ENCODE measurements around the gene FMN1.

The FMN1 gene

DNA sequence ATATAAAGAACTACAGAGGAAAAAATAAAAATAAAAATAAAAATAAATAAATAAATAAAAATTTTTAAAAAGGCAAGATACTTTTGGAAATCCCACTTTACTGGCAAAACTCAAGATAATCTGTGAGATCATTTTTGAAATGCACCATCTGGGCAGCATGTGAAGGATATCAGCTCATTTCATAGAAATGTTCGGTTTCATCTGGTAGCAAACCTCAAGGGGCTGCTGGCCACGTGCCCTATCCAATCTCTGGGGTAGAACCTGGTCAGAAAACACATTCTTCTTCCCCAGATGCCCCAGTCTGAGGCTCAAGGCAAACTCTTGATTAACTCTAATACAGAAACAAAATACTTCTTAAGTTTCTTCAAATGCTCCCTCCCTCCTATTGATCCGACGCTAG lies 166.0 kb downstream of the FMN1 start:
- Histone ChIP-seq H3K4me1 (ENCODE audit: control extremely low read depth in 1 of 4, control insufficient read depth in 4 of 4, insufficient read depth in 4 of 4, low read length in 3 of 4) (no peaks in the 10 kb centered on the region), H3K27me3 (replicated peaks in 2 of 5; ENCODE audit: control insufficient read depth in 4 of 5, insufficient read depth in 5 of 5, low read length in 4 of 5) (no peaks in the 10 kb centered on the region), H3K4me3 (ENCODE audit: control insufficient read depth in 1 of 7, extremely low read depth in 1 of 7, insufficient read depth in 4 of 7, low read depth in 2 of 7, low read length in 6 of 7) (no peak overlapping the region), H3K36me3 (ENCODE audit: control insufficient read depth in 4 of 4, insufficient read depth in 4 of 4, low read length in 3 of 4) (no peaks in the 10 kb centered on the region), H3K27ac (ENCODE audit: insufficient read depth in 1 of 2, low read depth in 1 of 2, low read length in 2 of 2, poor library complexity in 1 of 2, severe bottlenecking in 2 of 2) (no peak overlapping the region), H3K9me3 (ENCODE audit: control extremely low read depth in 1 of 5, control insufficient read depth in 4 of 5, insufficient read depth in 2 of 5, low read depth in 1 of 5, low read length in 4 of 5) (no peaks in the 10 kb centered on the region)
- POLR2A ChIA-PET, result no interaction called here
- no peak for DNase-seq
- WGBS (ENCODE audit: insufficient coverage), result 100% methylated on average over 2 of the region's 4 CpGs
- CTCF ChIA-PET, result no interaction called here

DNA sequence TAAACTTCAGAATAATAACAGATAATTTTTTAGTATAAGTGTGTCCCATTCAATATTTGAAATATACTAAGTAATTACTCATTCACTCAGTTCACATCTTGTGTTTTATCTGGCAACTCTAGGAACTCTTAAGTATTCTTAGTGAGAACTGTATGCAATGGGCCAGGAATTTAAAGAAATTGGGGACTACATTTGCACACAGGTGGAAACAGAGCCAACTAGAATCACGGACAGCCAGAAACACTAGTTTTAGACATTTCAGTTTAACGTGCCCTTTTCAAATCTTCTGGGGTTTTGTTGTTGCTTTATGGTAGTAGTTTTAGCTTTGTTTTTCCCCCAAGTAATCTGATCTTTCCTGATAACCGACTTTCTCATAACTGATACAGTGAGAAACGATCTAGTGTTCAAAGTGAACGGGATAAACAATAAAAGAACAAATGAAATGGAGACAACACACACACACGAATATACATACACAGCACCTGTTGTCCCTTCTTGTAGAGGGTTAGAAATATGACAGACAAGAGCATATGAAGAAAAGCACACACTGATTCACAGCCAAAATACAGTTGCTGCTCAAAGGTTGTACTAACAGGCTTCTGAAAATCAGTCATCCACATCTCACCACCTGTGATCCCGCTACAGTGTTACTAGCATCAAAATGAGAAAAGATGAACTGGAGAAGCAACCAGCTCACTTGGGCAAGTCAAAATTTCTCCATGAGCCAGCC lies 167.0 kb downstream of the FMN1 start:
- CTCF ChIA-PET, result no interaction called here
- H3K4me1 ChIP-seq (ENCODE audit: control extremely low read depth in 1 of 4, control insufficient read depth in 4 of 4, insufficient read depth in 4 of 4, low read length in 3 of 4), result peaks cover 0 to 4% (median 3%) of the 10 kb centered on the region in 4 experiments
- H3K27ac ChIP-seq (ENCODE audit: insufficient read depth in 1 of 2, low read depth in 1 of 2, low read length in 2 of 2, poor library complexity in 1 of 2, severe bottlenecking in 2 of 2), result no peak overlapping the region
- 100% methylated on average over 4 of the region's 7 CpGs for WGBS (ENCODE audit: insufficient coverage)
- H3K36me3 ChIP-seq (ENCODE audit: control insufficient read depth in 4 of 4, insufficient read depth in 4 of 4, low read length in 3 of 4), result no peaks in the 10 kb centered on the region
- H3K9me3 ChIP-seq (ENCODE audit: control extremely low read depth in 1 of 5, control insufficient read depth in 4 of 5, insufficient read depth in 2 of 5, low read depth in 1 of 5, low read length in 4 of 5), result no peaks in the 10 kb centered on the region
- H3K4me3 ChIP-seq (ENCODE audit: control insufficient read depth in 1 of 7, extremely low read depth in 1 of 7, insufficient read depth in 4 of 7, low read depth in 2 of 7, low read length in 6 of 7), result no peak overlapping the region
- POLR2A ChIA-PET, result no interaction called here
- H3K27me3 ChIP-seq (replicated peaks in 2 of 5; ENCODE audit: control insufficient read depth in 4 of 5, insufficient read depth in 5 of 5, low read length in 4 of 5), result no peaks in the 10 kb centered on the region
- DNase-seq, result no peak

DNA sequence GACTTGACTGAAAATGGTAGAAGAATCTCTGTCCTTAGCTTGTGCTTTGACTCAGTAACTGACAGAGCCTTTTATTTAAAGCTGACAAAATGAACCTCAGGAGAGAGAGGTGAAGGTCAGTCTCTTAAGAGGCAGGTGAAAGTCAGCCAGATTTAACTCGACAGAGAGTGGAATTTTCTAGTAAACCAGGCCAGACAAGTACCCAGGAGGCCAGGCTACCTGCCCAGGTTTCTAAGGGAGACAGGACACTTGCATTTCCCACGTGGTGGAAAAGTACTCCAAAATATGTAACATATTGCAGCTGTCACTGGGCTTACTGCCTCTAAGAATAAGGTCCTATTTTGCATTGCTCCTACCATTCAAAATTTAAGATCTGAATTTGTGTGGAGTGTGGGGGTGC lies 167.9 kb downstream of the FMN1 start:
- no peak overlapping the region for H3K4me3 ChIP-seq (ENCODE audit: control insufficient read depth in 1 of 7, extremely low read depth in 1 of 7, insufficient read depth in 4 of 7, low read depth in 2 of 7, low read length in 6 of 7)
- no peaks in the 10 kb centered on the region for H3K36me3 ChIP-seq (ENCODE audit: control insufficient read depth in 4 of 4, insufficient read depth in 4 of 4, low read length in 3 of 4)
- no peaks in the 10 kb centered on the region for H3K9me3 ChIP-seq (ENCODE audit: control extremely low read depth in 1 of 5, control insufficient read depth in 4 of 5, insufficient read depth in 2 of 5, low read depth in 1 of 5, low read length in 4 of 5)
- DNase-seq, result no peak
- ChIA-PET POLR2A (no interaction called here), CTCF (no interaction called here)
- H3K4me1 ChIP-seq (ENCODE audit: control extremely low read depth in 1 of 4, control insufficient read depth in 4 of 4, insufficient read depth in 4 of 4, low read length in 3 of 4), result peaks cover 0 to 4% (median 3%) of the 10 kb centered on the region in 4 experiments
- WGBS (ENCODE audit: insufficient coverage), result 100% methylated on average over 1 of the region's 2 CpGs
- H3K27ac ChIP-seq (ENCODE audit: insufficient read depth in 1 of 2, low read depth in 1 of 2, low read length in 2 of 2, poor library complexity in 1 of 2, severe bottlenecking in 2 of 2), result no peak overlapping the region
- no peaks in the 10 kb centered on the region for H3K27me3 ChIP-seq (replicated peaks in 2 of 5; ENCODE audit: control insufficient read depth in 4 of 5, insufficient read depth in 5 of 5, low read length in 4 of 5)

DNA sequence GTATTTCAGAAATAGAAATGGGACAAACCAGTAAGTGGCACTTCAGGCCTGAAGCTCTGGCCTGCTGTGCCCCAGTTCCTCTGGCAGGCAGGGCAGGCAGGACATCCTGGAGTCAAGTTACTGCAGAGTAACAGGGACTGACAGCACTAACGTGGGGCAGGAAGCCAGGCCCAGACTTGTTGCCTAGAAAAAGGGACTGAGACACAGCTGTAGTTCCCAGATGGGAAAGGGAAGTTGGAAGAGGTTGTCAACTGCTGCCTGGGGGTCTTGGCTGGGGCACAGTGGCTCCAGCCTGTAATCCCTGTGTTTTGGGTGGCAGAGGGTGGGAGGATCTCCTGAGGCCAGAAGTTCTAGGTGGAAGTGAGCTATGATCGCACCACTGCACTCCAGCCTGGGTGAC lies 171.9 kb downstream of the FMN1 start:
- H3K9me3 ChIP-seq (ENCODE audit: control extremely low read depth in 1 of 5, control insufficient read depth in 4 of 5, insufficient read depth in 2 of 5, low read depth in 1 of 5, low read length in 4 of 5), result no peaks in the 10 kb centered on the region
- H3K36me3 ChIP-seq (ENCODE audit: control insufficient read depth in 4 of 4, insufficient read depth in 4 of 4, low read length in 3 of 4), result no peaks in the 10 kb centered on the region
- peaks cover 0 to 4% (median 3%) of the 10 kb centered on the region in 4 experiments for H3K4me1 ChIP-seq (ENCODE audit: control extremely low read depth in 1 of 4, control insufficient read depth in 4 of 4, insufficient read depth in 4 of 4, low read length in 3 of 4)
- WGBS (ENCODE audit: insufficient coverage), result 0% methylated on average over 1 of the region's 2 CpGs
- no peak for DNase-seq
- ChIA-PET CTCF (interaction anchor here (1.2 to 1.4 kb wide), 2 partner anchors 9 to 110 kb away, joined by 3 to 5 read pairs; no protein-coding TSS in a partner anchor), POLR2A (no interaction called here)
- H3K4me3 ChIP-seq (ENCODE audit: control insufficient read depth in 1 of 7, extremely low read depth in 1 of 7, insufficient read depth in 4 of 7, low read depth in 2 of 7, low read length in 6 of 7), result no peak overlapping the region
- H3K27ac ChIP-seq (ENCODE audit: insufficient read depth in 1 of 2, low read depth in 1 of 2, low read length in 2 of 2, poor library complexity in 1 of 2, severe bottlenecking in 2 of 2), result no peak overlapping the region
- no peaks in the 10 kb centered on the region for H3K27me3 ChIP-seq (replicated peaks in 2 of 5; ENCODE audit: control insufficient read depth in 4 of 5, insufficient read depth in 5 of 5, low read length in 4 of 5)

DNA sequence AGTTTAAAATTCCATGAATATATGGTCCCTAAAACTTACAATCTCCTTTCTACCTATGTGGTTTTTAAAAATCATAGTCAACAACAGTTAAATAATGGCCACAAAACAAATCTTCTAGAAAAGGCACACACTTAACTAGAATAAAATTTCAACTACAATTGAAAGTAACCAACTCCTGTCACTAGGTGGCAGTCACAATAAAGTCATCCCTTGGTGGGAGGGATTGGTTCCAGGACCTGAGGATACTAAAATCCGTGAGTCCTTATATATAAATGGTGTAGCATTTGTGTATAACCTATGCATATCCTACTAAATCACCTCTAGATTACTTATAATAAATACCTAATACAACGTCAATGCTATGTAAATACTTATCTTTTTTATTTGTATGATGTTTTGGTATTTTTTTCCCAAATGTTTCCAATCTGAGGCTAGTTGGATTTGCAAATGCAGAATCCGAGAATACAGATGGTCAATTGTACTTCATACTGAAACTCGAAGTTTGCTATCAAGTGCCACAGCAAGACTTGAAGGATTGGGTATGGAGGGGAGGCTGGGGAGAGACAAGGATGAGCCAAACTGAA lies 172.6 kb downstream of the FMN1 start:
- 91% methylated on average over 2 of the region's 4 CpGs for WGBS (ENCODE audit: insufficient coverage)
- Histone ChIP-seq H3K4me1 (ENCODE audit: control extremely low read depth in 1 of 4, control insufficient read depth in 4 of 4, insufficient read depth in 4 of 4, low read length in 3 of 4) (peaks cover 0 to 4% (median 3%) of the 10 kb centered on the region in 4 experiments), H3K4me3 (ENCODE audit: control insufficient read depth in 1 of 7, extremely low read depth in 1 of 7, insufficient read depth in 4 of 7, low read depth in 2 of 7, low read length in 6 of 7) (no peak overlapping the region), H3K27ac (ENCODE audit: insufficient read depth in 1 of 2, low read depth in 1 of 2, low read length in 2 of 2, poor library complexity in 1 of 2, severe bottlenecking in 2 of 2) (no peak overlapping the region), H3K36me3 (ENCODE audit: control insufficient read depth in 4 of 4, insufficient read depth in 4 of 4, low read length in 3 of 4) (no peaks in the 10 kb centered on the region), H3K27me3 (replicated peaks in 2 of 5; ENCODE audit: control insufficient read depth in 4 of 5, insufficient read depth in 5 of 5, low read length in 4 of 5) (no peaks in the 10 kb centered on the region), H3K9me3 (ENCODE audit: control extremely low read depth in 1 of 5, control insufficient read depth in 4 of 5, insufficient read depth in 2 of 5, low read depth in 1 of 5, low read length in 4 of 5) (no peaks in the 10 kb centered on the region)
- POLR2A ChIA-PET, result no interaction called here
- CTCF ChIA-PET, result interaction anchor here (0.9 to 1.4 kb wide), 6 partner anchors 8 to 112 kb away, joined by 3 to 5 read pairs (median 3); no protein-coding TSS in a partner anchor
- peak; percentile 30 to 57 (median 50) for DNase-seq

DNA sequence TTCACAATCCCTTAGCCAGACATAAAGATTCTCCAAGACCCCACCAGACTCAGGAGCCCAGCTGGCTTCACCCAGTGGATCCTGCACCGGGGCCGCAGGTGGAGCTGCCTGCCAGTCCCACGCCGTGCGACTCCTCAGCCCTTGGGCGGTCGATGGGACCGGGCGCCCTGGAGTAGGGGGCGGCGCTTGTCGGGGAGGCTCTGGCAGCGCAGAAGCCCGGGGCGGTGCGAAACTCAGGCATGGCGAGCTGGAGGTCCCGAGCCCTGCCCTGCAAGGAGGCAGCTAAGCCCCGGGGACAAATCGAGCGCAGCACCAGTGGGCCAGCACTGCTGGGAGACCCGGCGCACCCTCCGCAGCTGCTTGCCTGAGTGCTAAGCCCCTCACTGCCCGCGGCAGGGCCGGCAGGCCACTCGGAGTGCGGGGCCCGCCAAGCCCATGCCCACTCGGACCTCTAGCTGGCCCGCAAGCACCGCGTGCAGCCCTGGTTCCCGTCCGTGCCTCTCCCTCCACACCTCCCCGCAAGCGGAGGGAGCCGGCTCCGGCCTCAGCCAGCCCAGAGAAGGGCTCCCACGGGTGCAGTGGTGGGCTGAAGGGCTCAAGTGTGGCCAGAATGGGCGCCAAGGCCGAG lies 175.0 kb downstream of the FMN1 start:
- no peak overlapping the region for H3K4me3 ChIP-seq (ENCODE audit: control insufficient read depth in 1 of 7, extremely low read depth in 1 of 7, insufficient read depth in 4 of 7, low read depth in 2 of 7, low read length in 6 of 7)
- H3K36me3 ChIP-seq (ENCODE audit: control insufficient read depth in 4 of 4, insufficient read depth in 4 of 4, low read length in 3 of 4), result no peaks in the 10 kb centered on the region
- 97% methylated on average over 23 of the region's 43 CpGs for WGBS (ENCODE audit: insufficient coverage)
- no peaks in the 10 kb centered on the region for H3K9me3 ChIP-seq (ENCODE audit: control extremely low read depth in 1 of 5, control insufficient read depth in 4 of 5, insufficient read depth in 2 of 5, low read depth in 1 of 5, low read length in 4 of 5)
- peaks cover 0 to 4% (median 3%) of the 10 kb centered on the region in 4 experiments for H3K4me1 ChIP-seq (ENCODE audit: control extremely low read depth in 1 of 4, control insufficient read depth in 4 of 4, insufficient read depth in 4 of 4, low read length in 3 of 4)
- POLR2A ChIA-PET, result no interaction called here
- no peaks in the 10 kb centered on the region for H3K27me3 ChIP-seq (replicated peaks in 2 of 5; ENCODE audit: control insufficient read depth in 4 of 5, insufficient read depth in 5 of 5, low read length in 4 of 5)
- CTCF ChIA-PET, result interaction anchor here (1.0 to 2.7 kb wide), 4 partner anchors 22 to 113 kb away, joined by 3 to 15 read pairs (median 3); no protein-coding TSS in a partner anchor
- H3K27ac ChIP-seq (ENCODE audit: insufficient read depth in 1 of 2, low read depth in 1 of 2, low read length in 2 of 2, poor library complexity in 1 of 2, severe bottlenecking in 2 of 2), result no peak overlapping the region
- DNase-seq, result no peak

DNA sequence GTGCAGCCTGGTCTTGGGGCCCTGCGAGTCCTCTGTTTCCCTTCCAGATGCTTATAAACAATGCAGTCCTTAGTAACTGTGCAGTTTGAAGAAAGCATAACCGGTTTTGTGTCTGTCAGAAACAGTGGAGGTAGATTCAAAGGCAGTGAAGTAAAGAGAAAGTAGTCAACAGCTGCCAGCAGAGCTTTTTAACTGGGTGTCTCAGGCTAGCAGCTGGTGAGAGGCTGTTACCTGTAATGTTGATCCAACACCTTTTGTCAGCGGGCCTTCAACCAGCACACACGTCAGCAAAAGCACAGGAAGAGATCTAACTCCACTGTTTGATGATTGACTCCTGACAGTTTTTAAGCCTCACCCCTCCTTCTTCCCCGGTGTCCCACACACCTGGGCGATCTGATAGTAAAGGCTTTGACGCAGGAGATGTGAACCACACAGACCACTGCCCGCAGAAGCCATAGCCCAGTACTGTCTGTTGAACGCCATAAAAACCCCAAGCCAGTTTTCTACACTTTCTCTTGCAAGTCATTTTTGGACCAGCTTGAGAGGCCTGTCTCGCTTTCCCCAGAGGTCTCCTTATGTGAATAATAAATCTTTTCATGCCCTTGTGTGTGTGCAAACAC lies 178.0 kb downstream of the FMN1 start:
- ChIA-PET CTCF (no interaction called here), POLR2A (no interaction called here)
- no peak overlapping the region for H3K27ac ChIP-seq (ENCODE audit: insufficient read depth in 1 of 2, low read depth in 1 of 2, low read length in 2 of 2, poor library complexity in 1 of 2, severe bottlenecking in 2 of 2)
- WGBS (ENCODE audit: insufficient coverage), result 97% methylated on average over 10 of the region's 10 CpGs
- H3K9me3 ChIP-seq (ENCODE audit: control extremely low read depth in 1 of 5, control insufficient read depth in 4 of 5, insufficient read depth in 2 of 5, low read depth in 1 of 5, low read length in 4 of 5), result no peaks in the 10 kb centered on the region
- peaks cover 0 to 3% (median 0%) of the 10 kb centered on the region in 5 experiments for H3K27me3 ChIP-seq (replicated peaks in 2 of 5; ENCODE audit: control insufficient read depth in 4 of 5, insufficient read depth in 5 of 5, low read length in 4 of 5)
- H3K36me3 ChIP-seq (ENCODE audit: control insufficient read depth in 4 of 4, insufficient read depth in 4 of 4, low read length in 3 of 4), result no peaks in the 10 kb centered on the region
- no peaks in the 10 kb centered on the region for H3K4me1 ChIP-seq (ENCODE audit: control extremely low read depth in 1 of 4, control insufficient read depth in 4 of 4, insufficient read depth in 4 of 4, low read length in 3 of 4)
- H3K4me3 ChIP-seq (ENCODE audit: control insufficient read depth in 1 of 7, extremely low read depth in 1 of 7, insufficient read depth in 4 of 7, low read depth in 2 of 7, low read length in 6 of 7), result no peak overlapping the region
- DNase-seq, result no peak
